ENCODE data around the gene LRP4. TPM values are rescaled to one million over a fixed set of nuclear protein-coding genes. Genes with fewer than 3 reads are reported as not detected.

Gene LRP4
- total RNA-seq, 1 experiment from 2014 or later = 9.6 TPM

- Histone ChIP-seq H3K4me1 (replicated peaks; ENCODE audit: insufficient read depth) (no peaks in the 10 kb centered on the region), H3K27me3 (ENCODE audit: insufficient read depth, low read depth) (no peaks in the 10 kb centered on the region), H3K4me3 (no peak overlapping the region), H4K20me1 (ENCODE audit: insufficient read depth) (no peaks in the 10 kb centered on the region), H3F3A (ENCODE audit: insufficient read depth, low read depth) (no peaks in the 10 kb centered on the region), H3K4me2 (no peak overlapping the region), H3K9me3 (ENCODE audit: insufficient read depth, low read depth) (no peaks in the 10 kb centered on the region; the same call in 1 of the 2 replicates), H3K9me2 (ENCODE audit: insufficient read depth) (no peaks in the 10 kb centered on the region), H3K27ac (no peak overlapping the region), H3K36me3 (ENCODE audit: low read depth) (no peaks in the 10 kb centered on the region), H2AFZ (no peak overlapping the region), H3K79me2 (ENCODE audit: low read depth) (no peaks in the 10 kb centered on the region)
- ChIA-PET POLR2A (ENCODE audit: unreplicated experiment) (no interaction called here), CTCF (no interaction called here)
- no TSS peak for BruUV-seq (replicated peaks)
- intact Hi-C loops (cut with micrococcal nuclease; ENCODE audit: unreplicated experiment) = no loop called here
- DNase-seq = no peak
- TF ChIP-seq CTCF (conservative IDR thresholded peaks at IDR 0.05) (no peak), EZH2 (IDR thresholded peaks at IDR 0.05; ENCODE audit: low read depth) (no peak)
Measured at GRCh38 chr11:46855863-46856262, 62.5 kb downstream of the LRP4 start.

GRCh38 chr11:46855167-46855566, 63.2 kb downstream of the LRP4 start:
- Histone ChIP-seq H3K4me2 (no peak overlapping the region), H2AFZ (no peak overlapping the region), H3K27ac (no peak overlapping the region), H3K79me2 (ENCODE audit: low read depth) (no peaks in the 10 kb centered on the region), H4K20me1 (ENCODE audit: insufficient read depth) (no peaks in the 10 kb centered on the region), H3K27me3 (ENCODE audit: insufficient read depth, low read depth) (no peaks in the 10 kb centered on the region), H3K4me1 (replicated peaks; ENCODE audit: insufficient read depth) (no peaks in the 10 kb centered on the region), H3K9me3 (ENCODE audit: insufficient read depth, low read depth) (no peaks in the 10 kb centered on the region; the same call in 1 of the 2 replicates), H3K4me3 (no peak overlapping the region), H3F3A (ENCODE audit: insufficient read depth, low read depth) (no peaks in the 10 kb centered on the region), H3K36me3 (ENCODE audit: low read depth) (no peaks in the 10 kb centered on the region), H3K9me2 (ENCODE audit: insufficient read depth) (no peaks in the 10 kb centered on the region)
- POLR2A ChIA-PET (ENCODE audit: unreplicated experiment) = no interaction called here
- intact Hi-C loops (cut with micrococcal nuclease; ENCODE audit: unreplicated experiment) = no loop called here
- BruUV-seq (replicated peaks) = no TSS peak
- CTCF ChIA-PET = no interaction called here
- TF ChIP-seq EZH2 (IDR thresholded peaks at IDR 0.05; ENCODE audit: low read depth) = no peak
- no peak for TF ChIP-seq CTCF (conservative IDR thresholded peaks at IDR 0.05)
- DNase-seq = no peak

- ChIA-PET CTCF (no interaction called here), POLR2A (ENCODE audit: unreplicated experiment) (no interaction called here)
- no peaks in the 10 kb centered on the region for H3K9me2 ChIP-seq (ENCODE audit: insufficient read depth)
- H2AFZ ChIP-seq = no peak overlapping the region
- H3K79me2 ChIP-seq (ENCODE audit: low read depth) = no peaks in the 10 kb centered on the region
- H3K4me2 ChIP-seq = no peak overlapping the region
- H3F3A ChIP-seq (ENCODE audit: insufficient read depth, low read depth) = no peaks in the 10 kb centered on the region
- intact Hi-C loops (cut with micrococcal nuclease; ENCODE audit: unreplicated experiment) = no loop called here
- no peaks in the 10 kb centered on the region for H3K36me3 ChIP-seq (ENCODE audit: low read depth)
- no peak overlapping the region for H3K27ac ChIP-seq
- no peaks in the 10 kb centered on the region for H3K27me3 ChIP-seq (ENCODE audit: insufficient read depth, low read depth)
- H4K20me1 ChIP-seq (ENCODE audit: insufficient read depth) = no peaks in the 10 kb centered on the region
- no TSS peak for BruUV-seq (replicated peaks)
- TF ChIP-seq CTCF (conservative IDR thresholded peaks at IDR 0.05) (no peak), EZH2 (IDR thresholded peaks at IDR 0.05; ENCODE audit: low read depth) (no peak)
- H3K4me1 ChIP-seq (replicated peaks; ENCODE audit: insufficient read depth) = peaks cover 5% of the 10 kb centered on the region
- H3K4me3 ChIP-seq = no peak overlapping the region
- no peak for DNase-seq
- no peaks in the 10 kb centered on the region; the same call in 1 of the 2 replicates for H3K9me3 ChIP-seq (ENCODE audit: insufficient read depth, low read depth)
Measured at GRCh38 chr11:46850829-46851380, 67.4 kb downstream of the LRP4 start.

All from PC-9 (cell line).